VCaP (cell line): Measurements from ENCODE around the gene ITPR1.
A peak's percentile ranks its signal among the peaks of the same experiment; 100 is the strongest.

Source experiments
- H3K27ac ChIP-seq: fragments of 450-650 bp; 2 replicates; pipeline ENCODE4 v1.5.1; 2017
- CTCF ChIP-seq: fragments of 450-650 bp; conservative IDR thresholded peaks from 2 replicates; pipeline ENCODE4 v1.5.1; 2017; ENCODE audit warnings: mild to moderate bottlenecking, moderate library complexity

Gene ITPR1

GRCh38 chr3:4714045-4714444, 220.9 kb downstream of the ITPR1 start:
- H3K27ac ChIP-seq, result peak overlapping the region; percentile 83
- TF ChIP-seq CTCF, result no peak

GRCh38 chr3:4716266-4716665, 223.1 kb downstream of the ITPR1 start:
- no peak for TF ChIP-seq CTCF
- H3K27ac ChIP-seq, result peak overlapping the region; percentile 83

GRCh38 chr3:4716706-4717362, 223.7 kb downstream of the ITPR1 start:
- H3K27ac ChIP-seq, result peak overlapping the region; percentile 83

GRCh38 chr3:4717363-4717740, 224.2 kb downstream of the ITPR1 start:
- no peak for TF ChIP-seq CTCF
- H3K27ac ChIP-seq, result peak overlapping the region; percentile 83

More at GRCh38 chr3:4716706-4717362, 223.7 kb downstream of the ITPR1 start:
- no peak for TF ChIP-seq CTCF

GRCh38 chr3:4718179-4718736, 225.1 kb downstream of the ITPR1 start:
- TF ChIP-seq CTCF, result no peak
- peak overlapping the region; percentile 83 for H3K27ac ChIP-seq

- no peak for TF ChIP-seq CTCF
- H3K27ac ChIP-seq, result peak overlapping the region; percentile 83
These were observed 225.9 kb downstream of the ITPR1 start for GRCh38 chr3:4719046-4719501.

GRCh38 chr3:4720316-4721075, 227.3 kb downstream of the ITPR1 start:
- TF ChIP-seq CTCF, result peak; percentile 66
- peak overlapping the region; percentile 83 for H3K27ac ChIP-seq
